ENCODE results near the gene COA8. TPM values are rescaled to one million over a fixed set of nuclear protein-coding genes. Genes with fewer than 3 reads are reported as not detected.

The COA8 gene
- total and polyA plus RNA-seq, 2 of the 13 experiments (the other 11 are each of a cell fraction or from before 2014, with no cell fraction given), result 10.9 to 25.1 TPM

DNA sequence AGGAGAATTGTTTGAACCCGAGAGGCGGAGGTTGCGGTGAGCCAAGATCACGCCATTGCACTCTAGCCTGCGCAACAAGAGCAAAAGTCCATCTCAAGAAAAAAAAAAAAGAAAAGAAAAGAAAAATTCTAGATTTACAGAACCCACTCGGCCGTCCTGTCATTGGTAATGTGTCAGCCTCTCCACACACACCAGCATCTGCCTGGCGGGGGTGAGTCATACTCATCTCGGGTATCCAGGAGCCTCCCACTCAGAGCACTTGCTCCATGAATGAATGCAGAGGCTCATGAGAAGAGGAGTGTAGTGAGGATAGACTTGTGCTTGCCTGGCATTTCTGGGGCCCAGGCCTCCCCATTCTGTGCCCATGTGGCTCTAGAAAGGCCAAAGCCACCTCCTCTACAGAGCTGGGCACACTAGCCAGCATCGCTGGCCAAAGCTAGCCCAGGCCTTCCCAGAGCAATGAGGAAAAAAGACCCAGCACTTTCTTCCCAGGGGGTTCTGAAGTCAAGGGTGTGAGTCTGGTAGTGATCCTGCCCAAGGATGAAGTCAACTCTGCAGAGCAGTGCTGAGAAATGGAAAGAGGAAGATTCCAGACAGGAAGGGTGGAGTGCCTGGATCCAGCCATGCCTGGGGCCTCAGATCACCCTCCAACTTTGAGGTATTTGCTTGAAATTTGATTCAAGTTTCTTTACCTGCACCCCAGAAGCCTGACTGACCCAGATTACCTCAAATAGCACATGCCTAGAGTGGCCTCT, 35.0 kb downstream of the COA8 start:
- Histone ChIP-seq H3K9ac (ENCODE audit: insufficient read depth, low read depth, low read length) (no peak overlapping the region), H3K27me3 (ENCODE audit: control insufficient read depth in 1 of 2, insufficient read depth in 2 of 2, low read length in 2 of 2) (no peaks in the 10 kb centered on the region), H3K36me3 (replicated peaks in 1 of 2; ENCODE audit: control insufficient read depth in 1 of 2, insufficient read depth in 2 of 2, low read length in 2 of 2) (no peaks in the 10 kb centered on the region), H3K9me3 (ENCODE audit: low read length) (no peaks in the 10 kb centered on the region), H2AFZ (ENCODE audit: low read length) (no peak overlapping the region), H3K4me2 (ENCODE audit: low read depth, low read length) (no peak overlapping the region), H4K20me1 (ENCODE audit: insufficient read depth, low read length) (no peaks in the 10 kb centered on the region), H3K4me1 (ENCODE audit: insufficient read depth, low read length) (peaks cover 37% of the 10 kb centered on the region), H3K27ac (ENCODE audit: extremely low read length, insufficient read depth, low read length) (no peak overlapping the region), H3K79me2 (ENCODE audit: insufficient read depth, low read length) (no peaks in the 10 kb centered on the region), H3K4me3 (replicated peaks in 1 of 3; ENCODE audit: insufficient read depth in 1 of 3, low read depth in 2 of 3, low read length in 3 of 3) (no peak overlapping the region)
- FAIRE-seq (no peak), DNase-seq (ENCODE audit: low spot score) (no peak), ATAC-seq (no peak)
- no TSS peak for BruUV-seq (replicated peaks)
- in situ Hi-C loops (cut with HindIII; ENCODE audit: extremely low pct_ligation_motif_present, low pct_unique_long_range_greater_than_20kb) (no loop called here), intact Hi-C loops (cut with micrococcal nuclease; ENCODE audit: unreplicated experiment) (no loop called here)
- CTCF ChIA-PET (ENCODE audit: low intra/inter-chr PET ratio, low total read pairs), result no interaction called here
- WGBS (ENCODE audit: low lambda C conversion rate), result 94% methylated on average over 10 of the region's 10 CpGs
- POLR2A ChIA-PET, result no interaction called here
- TF ChIP-seq ZNF784 (CRISPR knock-in tag; IDR thresholded peaks at IDR 0.05; ENCODE audit: borderline replicate concordance), result no peak
- TF ChIP-seq FOSL2 (CRISPR knock-in tag; IDR thresholded peaks at IDR 0.05), result 0 out of 2 replicates have a peak, but pooled peaks have one; percentile 9
- TF ChIP-seq, protein P1, sequence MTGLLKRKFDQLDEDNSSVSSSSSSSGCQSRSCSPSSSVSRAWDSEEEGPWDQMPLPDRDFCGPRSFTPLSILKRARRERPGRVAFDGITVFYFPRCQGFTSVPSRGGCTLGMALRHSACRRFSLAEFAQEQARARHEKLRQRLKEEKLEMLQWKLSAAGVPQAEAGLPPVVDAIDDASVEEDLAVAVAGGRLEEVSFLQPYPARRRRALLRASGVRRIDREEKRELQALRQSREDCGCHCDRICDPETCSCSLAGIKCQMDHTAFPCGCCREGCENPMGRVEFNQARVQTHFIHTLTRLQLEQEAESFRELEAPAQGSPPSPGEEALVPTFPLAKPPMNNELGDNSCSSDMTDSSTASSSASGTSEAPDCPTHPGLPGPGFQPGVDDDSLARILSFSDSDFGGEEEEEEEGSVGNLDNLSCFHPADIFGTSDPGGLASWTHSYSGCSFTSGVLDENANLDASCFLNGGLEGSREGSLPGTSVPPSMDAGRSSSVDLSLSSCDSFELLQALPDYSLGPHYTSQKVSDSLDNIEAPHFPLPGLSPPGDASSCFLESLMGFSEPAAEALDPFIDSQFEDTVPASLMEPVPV (CRISPR knock-in tag; IDR thresholded peaks at IDR 0.05), result no peak
- TF ChIP-seq, protein P2, sequence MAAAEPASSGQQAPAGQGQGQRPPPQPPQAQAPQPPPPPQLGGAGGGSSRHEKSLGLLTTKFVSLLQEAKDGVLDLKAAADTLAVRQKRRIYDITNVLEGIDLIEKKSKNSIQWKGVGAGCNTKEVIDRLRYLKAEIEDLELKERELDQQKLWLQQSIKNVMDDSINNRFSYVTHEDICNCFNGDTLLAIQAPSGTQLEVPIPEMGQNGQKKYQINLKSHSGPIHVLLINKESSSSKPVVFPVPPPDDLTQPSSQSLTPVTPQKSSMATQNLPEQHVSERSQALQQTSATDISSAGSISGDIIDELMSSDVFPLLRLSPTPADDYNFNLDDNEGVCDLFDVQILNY (CRISPR knock-in tag; conservative IDR thresholded peaks at IDR 0.05), result no peak
- no peak for TF ChIP-seq EZH2 (conservative IDR thresholded peaks at IDR 0.05; ENCODE audit: low read depth, low read length)
- TF ChIP-seq ZNF142 (CRISPR knock-in tag; IDR thresholded peaks at IDR 0.05), result no peak

All from HepG2 (cell line).